Stimulated activated naive CD4-positive, alpha-beta T cell (primary cell): Measurements from ENCODE around the gene ZNF385A.

Experiments
- DNase-seq, 6 experiments: peaks; one replicate each; lab custom pipeline; 2025; lab: John Stamatoyannopoulos, UW

The ZNF385A gene, protein sequence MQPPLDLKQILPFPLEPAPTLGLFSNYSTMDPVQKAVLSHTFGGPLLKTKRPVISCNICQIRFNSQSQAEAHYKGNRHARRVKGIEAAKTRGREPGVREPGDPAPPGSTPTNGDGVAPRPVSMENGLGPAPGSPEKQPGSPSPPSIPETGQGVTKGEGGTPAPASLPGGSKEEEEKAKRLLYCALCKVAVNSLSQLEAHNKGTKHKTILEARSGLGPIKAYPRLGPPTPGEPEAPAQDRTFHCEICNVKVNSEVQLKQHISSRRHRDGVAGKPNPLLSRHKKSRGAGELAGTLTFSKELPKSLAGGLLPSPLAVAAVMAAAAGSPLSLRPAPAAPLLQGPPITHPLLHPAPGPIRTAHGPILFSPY

DNA sequence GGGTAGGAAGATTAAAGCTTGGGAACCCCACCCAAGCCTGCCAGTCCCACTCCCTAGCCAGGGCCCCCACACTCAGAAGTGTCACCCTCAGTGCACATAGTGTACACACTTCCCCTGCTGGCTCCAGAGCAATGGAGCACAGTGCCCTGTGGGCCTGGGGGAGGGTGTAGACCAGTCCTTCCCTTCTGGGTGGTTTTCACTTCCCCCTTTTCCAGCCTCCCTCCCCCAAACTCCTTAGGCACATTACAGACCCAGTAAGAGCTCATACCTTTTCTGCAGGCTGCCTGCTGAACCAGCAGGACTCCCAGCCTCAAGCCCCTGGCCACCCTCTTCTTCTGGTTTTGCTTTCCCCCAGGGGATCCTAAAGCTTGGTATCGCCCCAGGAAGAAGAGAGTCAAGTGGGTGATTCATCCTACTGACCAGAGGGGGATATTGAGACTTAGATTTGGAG is at the start of gene ZNF385A:
ZNF385A (minus strand) TSS at position 143 of the 451 bp plus-strand sequence. CDS start 219 bp downstream, outside the sequence.
- DNase-seq: no peak

DNA sequence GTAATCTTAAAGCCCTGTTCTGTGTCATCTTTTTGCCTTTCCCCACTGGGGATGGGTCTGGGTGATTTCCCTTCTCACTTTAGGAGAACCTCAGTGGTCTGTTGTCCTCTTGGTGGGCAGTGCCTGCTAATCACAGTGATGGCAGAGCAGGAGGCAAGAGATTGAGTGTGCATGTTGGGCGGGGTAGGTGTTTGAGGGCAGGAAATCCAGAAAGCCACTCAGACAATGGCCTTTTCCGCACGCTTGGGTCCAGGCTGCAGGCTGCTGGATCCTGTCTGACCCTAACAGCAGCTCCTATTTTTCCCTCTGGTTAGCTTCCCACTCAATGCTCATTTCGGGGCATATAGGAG is 48.3 kb upstream of the ZNF385A start:
- DNase-seq: no peak

DNA sequence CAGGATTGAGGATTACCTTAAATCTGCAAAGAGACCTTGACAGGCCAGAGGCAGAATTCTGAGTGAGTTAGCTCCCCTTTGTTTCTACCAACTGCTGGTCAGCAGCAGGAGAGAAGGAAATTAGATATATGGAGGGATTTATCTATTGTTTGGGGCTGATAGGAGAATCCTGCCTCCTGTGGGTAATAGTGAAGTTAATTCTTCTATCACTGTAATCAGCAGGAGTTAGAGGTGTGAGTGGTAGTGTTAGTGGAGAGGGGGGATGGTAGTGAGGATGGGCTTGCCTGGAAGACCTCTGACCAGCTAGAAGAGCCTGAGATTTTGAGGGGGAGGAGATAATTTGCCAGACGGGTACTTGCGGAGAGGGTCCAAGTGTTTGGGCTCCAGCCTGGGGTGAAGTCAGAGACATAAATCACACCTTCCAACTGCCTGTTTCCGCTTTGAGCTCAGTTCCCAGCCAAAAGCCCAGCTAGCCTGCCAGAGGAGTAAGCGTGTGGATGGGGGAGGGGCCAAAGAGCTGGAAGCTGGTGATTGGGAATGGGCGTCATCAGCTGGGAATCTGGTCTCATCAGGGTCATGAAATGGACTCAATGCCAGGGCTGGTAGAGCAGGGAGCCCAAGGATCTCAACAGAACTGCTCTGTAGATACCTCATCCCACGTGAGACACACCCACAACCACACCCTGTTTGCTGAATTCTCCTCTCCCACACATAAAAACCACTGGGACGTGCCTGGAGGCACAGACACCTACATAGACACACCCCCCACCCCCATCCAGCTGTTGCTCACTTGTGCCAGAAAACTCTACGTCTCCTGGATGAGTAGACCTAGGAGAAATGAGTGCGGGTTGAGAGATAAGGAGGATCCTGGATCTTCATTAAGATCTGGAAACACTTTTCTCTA is 47.6 kb upstream of the ZNF385A start:
- no peak for DNase-seq

DNA sequence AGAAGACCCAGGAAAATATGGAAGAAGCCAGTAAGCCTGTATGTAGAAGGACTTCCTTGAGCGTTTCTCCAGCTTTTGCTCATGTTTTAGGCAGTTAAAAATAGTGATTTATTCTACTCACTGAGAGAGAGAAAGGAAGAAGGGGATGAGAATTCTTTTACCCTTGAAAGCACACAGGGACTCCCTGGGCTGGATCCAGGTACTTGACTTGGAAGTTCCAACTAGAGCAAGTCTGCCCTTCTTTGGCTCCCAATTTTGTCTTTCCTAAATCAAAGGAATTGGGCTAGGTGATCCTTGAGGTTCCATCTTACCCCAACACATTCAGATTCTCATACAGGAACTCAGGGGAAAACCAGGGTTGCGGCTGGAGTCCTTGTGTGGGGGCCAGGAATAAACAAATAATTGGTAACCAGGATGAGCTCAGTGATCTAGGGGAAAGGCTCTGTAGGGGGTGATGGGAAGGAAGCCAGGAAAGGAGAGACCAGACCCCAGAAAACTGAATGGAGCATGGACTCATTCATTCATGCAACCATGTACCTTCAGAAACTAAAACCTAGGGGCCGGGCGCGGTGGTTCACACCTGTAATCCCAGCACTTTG is 46.0 kb upstream of the ZNF385A start:
- DNase-seq: no peak

DNA sequence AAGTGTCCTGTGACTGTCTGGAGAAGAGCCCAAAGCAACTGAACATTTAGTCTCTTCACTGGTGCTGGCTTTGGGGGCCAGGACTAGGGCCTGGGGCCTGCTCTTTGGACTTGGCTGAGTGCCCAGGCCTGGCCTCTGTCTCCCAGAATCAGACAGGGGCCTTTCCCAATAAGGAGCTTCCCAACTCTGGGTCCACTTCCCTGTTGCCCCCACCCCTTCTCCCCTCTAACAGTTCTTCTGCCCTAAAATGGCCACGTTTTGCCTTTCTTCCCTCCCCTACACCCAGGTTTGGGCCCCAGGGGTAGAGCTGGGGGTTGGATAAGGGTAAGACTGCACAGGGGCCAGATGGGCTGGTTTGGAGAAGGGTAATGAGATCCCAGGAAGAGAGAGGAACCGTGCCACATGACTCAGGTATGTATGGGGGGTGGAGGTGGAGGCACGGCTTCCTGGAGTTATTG is 44.5 kb upstream of the ZNF385A start:
- no peak for DNase-seq

DNA sequence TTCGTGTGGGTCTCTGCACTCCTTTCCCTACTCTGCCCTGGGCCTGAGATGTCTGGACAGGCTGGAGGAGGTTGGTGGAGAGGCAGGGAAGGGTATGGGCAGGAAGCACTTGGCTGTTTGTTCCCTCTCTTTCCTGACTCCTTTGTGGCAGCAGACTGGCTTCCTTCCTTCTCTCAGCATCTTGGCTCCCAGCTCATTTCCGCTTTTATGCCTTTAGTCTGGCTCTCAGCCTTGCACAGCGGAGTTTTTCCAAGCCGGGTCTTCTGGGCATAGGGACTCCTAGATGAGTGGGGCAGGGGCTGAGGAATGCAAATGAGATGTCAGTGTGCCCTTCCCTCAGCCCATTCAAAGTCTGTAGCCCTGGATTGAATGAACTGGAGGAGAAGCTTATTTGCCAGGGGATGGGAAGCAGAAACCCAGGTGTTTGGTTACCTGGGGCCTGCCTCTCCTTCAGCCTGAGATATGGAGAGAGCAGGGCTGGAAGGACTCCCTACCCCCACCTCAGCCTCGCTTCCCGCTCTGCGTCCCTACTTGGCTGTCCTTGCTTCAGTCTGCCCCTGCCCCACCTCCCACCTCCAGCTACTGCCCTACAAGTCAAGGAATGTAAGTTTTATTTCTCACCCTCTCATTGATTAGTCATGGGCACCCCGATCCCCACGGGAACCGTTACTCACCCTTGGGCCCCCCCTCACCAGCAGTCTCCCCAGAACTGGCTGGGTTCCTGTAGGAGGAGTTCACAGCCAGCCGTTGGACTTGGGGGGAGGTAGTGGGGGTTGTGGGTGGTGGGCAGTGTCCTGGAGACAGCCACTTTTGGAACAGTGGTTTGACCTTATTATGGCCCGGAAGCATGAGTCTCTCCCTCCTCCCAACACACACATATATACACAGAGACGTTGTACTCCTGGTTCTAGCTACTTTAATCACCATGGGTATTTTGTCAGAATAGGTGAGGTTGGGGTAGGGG is 43.8 kb upstream of the ZNF385A start:
- no peak for DNase-seq

DNA sequence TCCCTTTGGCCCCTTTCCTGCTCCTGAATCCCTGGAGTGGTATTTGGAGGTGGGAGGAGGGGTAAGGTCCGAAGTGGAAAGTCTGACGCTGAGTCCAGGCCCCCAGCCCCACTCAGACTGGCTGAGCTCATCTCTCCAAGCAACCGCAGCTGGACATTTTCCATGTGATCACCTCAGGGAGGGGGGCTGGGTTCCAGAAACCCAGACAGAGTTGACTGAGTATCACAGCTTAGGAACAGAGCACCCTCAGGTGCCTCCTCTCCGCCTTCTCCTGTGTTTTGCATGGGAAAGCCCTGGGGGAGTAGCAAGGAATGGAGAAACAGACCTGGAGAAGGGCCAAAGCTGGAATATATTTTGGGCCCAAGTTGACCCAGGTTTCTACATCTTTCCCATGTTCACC is 42.6 kb upstream of the ZNF385A start:
- DNase-seq: no peak

DNA sequence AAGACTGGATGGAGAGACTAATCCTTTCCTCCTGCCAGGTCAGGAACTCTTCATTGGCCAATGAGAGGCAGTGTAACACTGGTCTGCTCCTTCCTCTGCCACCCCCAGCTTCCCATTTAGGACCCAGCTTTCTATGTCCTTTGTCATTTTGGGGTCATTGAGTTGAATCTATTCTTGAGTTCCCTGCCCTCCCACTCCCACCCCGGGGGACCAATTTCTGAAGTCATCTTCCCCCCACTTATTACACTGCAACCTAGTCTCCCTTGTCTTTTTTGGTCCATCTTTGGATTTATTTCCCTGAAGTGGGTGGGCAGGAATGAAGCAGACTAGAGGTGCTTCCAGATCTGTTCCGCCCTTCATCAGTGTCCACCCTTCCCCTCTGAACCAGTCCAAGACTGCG is 42.2 kb upstream of the ZNF385A start:
- DNase-seq: no peak

DNA sequence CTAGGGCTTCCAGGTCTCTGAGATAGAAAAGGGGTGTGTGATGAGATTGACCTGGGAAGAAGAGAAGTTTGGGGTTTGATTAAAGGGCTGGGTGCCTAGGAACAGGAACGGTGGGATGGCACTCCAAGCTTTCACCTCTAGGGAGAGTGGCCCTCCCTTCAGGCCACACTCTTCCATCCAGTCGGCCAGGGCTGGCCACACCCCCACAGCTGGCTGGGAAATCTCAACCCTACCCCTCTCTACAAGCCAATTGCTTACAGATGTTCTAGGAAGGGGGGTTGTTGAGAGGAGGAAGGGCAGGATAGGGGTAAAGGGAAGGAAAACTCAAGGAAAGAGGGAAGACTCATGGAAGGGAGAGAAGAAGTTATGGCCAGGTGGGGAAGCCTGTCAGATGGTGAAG is 41.2 kb upstream of the ZNF385A start:
- no peak for DNase-seq

DNA sequence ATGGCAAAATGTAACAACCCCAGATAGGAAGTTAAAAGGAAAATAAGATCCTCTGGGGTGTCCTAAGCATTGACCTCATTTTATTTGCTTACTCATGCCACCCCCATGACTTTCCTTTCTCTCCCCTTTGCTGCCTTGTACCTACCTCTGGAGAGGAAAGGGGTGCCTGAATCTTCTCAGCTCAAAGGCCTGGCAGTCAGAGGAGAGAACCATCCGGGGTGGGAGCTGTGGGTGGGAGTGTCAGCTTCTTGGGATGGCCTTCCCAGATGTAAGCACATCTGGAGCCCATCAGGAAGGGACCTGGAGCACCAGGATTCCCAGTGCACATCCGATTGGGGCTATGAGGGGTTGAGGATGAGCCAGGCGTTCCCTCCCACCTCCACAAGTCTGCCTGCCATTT is 39.7 kb upstream of the ZNF385A start:
- no peak for DNase-seq

DNA sequence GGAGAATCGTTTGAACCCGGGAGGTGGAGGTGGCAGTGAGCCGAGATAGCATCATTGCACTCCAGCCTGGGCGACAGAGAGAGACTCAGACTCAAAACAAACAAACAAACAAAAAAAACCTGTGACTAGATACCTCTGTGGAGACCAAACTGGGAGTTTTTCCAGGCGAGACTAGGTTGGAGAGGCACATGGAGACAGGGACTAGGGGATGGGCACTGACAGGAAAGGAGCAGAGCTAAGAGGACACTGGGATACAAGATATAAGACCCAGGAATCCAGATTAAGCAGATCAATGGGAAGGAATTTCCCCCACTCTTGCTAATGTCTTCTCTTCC is 39.2 kb upstream of the ZNF385A start:
- DNase-seq: no peak

DNA sequence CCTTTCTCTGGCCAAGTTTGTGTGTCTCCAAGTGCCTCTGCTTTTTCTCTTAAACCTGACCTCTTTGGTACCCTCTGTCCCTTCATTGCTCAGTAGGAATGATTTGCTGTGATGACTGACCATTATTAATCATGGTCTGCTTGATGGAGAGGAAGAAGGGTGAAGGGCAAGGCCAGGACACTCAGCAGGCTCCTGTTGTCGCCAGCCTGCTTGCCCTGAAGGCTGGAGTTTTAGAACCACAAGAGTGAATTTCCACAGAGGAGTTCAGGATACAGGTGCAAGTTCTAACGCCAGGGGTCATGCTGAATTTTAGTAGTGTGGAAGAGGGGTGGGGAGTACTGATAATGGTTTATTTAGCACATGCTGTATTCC is 37.3 kb upstream of the ZNF385A start:
- no peak for DNase-seq

DNA sequence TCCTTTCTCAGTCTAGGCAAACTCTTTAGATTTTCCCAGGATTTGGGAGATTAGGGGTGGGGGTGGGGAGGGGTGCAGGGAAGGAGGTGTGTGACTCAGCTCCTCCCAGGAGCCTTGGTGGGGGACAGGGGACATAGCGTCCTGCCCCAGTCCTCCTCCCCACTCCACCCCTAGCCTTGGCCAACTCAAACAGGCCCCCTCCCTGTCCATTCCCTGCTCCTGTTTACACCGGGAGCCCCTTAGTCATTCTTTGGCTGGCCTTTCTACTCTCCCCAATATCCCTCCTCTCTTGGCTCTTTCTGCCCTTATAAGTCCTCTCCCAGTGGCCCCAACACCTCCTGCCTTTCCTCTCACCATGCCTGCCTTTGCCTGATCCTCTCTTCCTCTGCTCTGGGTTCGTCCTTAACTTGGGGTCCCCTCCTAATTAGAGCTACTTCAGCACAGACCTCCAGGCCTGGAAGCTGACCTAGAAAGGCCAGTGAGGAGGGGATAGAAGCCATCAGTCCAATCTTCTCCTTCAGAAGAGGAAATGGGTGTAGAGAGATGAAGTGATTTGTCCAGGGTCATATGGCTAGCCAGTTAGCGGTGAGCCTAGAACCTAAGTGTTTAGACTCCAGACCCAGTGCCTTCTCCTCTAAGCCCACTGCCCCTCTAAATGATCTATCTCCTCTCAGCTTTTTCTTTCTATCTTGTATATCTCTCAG is 36.8 kb upstream of the ZNF385A start:
- no peak for DNase-seq

DNA sequence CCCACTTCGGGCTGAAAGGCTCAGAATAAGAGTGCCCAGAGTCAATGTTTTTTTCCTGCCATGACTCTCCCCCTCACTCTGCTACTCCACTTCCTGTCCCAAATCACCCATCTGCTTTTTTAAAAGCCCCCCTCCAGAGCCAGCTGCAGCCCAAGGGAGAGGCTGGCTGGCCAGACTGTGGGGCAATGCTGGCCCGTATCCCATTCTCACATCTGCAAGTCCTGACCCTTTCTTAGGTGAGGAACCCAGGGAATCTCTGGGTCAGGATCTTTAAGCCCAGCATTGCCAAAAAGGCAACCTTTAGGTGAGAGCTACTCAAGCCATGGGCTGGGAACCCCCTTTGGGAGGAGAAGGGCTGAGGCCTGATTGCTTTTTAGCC is 36.2 kb upstream of the ZNF385A start:
- DNase-seq: peak in 1 of 6 experiments; percentile 12

DNA sequence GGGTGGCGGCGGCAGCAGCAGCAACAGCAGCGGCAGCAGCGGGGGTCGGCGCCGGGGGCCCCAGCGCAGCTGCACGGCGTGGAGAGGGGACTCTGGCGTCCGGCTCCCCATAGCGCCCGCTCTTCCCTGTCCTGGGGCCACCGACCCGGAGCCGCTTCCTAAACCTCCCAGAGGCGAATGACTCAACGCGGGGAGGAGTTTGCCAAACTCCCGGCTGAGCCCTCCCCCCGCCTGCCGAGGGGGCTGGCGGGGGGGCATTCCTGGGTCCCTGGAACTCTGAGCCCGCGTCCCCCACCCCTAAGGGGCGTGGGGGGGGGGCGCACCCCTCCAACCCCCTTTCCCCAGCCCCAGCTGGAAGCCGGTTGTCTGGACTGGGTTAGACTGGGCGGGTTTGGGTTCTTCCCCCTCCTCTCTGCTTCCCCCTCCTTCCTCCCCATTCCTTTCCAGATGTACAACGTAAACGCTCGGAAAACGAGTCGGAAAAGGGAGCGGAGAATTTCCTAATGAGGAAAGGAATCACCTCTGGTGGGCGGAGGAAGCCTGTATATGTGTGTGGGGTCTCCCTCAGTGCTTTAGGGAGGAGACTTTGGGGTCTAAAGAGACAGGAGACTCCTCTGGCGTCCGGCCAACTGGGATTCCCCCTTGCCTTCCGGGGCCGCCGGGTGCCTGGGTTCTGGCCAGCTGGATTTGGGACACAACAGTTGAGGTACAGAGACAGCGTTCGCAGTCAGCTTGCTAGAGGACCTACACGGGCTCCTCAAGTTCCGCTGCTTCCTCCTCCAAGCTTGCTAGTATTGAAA is 34.8 kb upstream of the ZNF385A start, which contains the start of gene ITGA5:
ITGA5 (minus strand) TSS at position 179 of the 800 bp plus-strand sequence; CDS start at position 111, 68 bp downstream.
- peak in 4 of 6 experiments; percentile 24 to 57 (median 42) for DNase-seq

DNA sequence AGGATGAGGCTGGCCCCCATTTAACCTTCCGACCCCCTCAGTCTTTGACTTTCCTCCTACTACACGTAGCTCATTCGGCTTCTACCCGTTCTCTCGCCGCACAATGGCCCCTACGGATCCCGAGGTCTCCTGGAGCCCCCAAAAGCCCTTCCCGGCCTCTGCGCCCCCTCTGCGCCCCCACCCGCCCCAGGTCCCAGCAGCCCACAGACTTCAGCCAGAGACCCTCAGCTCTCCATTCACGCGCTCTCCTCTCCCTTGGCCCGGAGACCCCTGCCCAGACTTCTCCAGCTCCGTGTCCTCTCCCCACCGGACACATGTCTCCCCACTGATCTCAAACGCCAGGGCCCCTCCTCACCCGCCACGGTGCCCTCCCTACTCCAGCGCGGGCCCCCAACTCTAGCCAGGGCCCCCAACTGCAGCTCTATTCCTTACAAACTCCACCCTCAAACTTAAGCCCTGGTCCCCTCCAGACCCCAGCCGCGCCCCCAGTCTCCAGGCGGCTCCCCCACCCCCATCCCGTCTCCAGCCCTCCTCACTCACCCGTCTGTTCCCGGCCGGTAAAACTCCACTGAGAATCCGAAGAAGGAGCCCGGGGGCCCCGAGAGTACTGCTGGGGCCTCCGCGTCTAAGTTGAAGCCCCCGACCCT is 34.0 kb upstream of the ZNF385A start:
- DNase-seq: no peak

DNA sequence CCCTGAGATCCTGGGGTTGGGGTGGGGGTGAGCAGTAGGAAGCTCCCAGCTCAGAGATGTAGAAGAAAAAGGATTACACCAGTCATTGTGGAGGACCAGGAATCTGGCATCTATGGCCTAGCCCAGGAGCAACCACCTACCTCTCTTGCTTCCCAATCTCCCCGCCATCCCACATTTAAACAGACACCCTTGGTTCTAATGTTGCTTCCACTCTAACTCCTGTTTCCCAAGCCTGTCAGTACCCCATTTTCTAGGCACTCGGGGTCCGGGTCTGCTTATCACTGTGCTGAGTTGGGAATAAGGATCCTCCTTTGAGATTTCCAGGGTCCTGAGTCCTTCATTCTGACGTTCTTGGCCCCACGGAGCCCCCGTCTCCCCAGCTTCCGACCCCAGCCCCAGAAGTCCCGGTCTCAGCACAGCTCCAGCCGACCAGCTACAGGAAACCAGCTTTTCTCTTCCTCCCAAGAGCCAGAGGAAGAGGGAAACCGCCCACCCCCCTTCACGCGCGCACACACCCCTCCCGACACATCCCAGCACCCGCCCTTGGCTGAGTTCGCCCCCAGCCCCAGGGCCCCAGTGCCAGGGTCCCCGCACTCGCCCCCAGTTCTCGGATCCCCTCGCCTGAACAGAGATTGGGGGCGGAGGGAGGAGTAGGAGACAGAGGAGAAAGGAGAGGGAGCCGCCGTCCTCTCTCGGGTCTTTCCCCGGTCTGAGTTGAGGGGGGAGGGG is 33.3 kb upstream of the ZNF385A start:
- DNase-seq: peak in 4 of 6 experiments; percentile 22 to 37 (median 26)

DNA sequence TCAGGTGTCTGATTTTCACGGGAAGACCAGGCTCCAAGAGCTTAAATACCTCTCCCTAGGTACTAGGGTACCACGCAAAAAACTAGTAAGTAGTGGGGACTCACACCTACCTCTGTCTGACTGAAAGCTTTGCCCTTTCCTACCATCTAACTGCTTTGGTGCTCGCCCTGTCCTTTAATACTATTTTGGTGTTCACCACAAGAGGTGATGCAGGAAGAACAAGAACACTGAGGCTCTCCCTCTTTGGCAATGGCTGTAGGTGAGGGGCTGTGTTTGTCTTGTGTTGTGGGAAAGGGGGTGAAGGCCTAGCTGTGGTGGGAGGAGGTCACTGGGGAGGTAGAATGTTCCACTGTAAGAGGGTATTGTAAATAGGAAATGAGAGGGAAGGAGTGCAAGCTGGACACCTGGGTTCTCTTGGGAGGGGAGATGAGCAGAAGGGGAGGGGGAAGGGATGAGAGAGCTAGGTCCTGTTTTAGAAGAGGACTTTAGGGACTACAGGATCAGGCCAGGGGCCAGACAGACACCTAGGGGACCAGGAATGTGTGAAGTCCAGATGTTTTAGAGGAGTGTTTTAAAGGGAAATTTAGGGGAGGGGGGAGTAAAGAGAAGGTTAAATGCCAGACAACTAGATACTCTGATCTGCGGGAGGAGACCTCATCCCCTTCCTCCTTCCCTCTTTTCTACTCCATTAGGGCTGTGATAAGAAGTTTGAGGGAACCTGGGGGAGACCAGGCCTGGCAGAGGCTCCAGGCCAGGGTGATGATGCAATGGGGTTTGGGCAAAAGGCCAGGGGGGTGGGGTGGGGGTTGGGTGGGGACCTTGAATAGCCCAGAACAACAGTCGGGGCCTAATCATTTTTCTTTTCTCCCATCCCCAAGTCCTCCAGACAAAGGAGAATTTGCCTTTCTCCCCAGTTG is 32.4 kb upstream of the ZNF385A start:
- DNase-seq: no peak
